GM19467 (cell line): Measurements from ENCODE around the gene NT5C.
"Not testable (repeated sequence)": the region's sequence is repeated elsewhere in the genome, so short reads cannot be mapped to it uniquely, and the experiment has no call there.

ENCODE experiments used
- ATAC-seq: cut with Tn5 transposase; IDR thresholded peaks from one replicate; pipeline ENCODE4 v1.9.1; 2021; ENCODE audit warnings: mild to moderate bottlenecking, moderate library complexity; ENCODE audit not compliant: unreplicated experiment

NT5C gene

GRCh38 chr17:75144816-75145512, 13.4 kb upstream of the NT5C start:
- ATAC-seq: no peak

DNA sequence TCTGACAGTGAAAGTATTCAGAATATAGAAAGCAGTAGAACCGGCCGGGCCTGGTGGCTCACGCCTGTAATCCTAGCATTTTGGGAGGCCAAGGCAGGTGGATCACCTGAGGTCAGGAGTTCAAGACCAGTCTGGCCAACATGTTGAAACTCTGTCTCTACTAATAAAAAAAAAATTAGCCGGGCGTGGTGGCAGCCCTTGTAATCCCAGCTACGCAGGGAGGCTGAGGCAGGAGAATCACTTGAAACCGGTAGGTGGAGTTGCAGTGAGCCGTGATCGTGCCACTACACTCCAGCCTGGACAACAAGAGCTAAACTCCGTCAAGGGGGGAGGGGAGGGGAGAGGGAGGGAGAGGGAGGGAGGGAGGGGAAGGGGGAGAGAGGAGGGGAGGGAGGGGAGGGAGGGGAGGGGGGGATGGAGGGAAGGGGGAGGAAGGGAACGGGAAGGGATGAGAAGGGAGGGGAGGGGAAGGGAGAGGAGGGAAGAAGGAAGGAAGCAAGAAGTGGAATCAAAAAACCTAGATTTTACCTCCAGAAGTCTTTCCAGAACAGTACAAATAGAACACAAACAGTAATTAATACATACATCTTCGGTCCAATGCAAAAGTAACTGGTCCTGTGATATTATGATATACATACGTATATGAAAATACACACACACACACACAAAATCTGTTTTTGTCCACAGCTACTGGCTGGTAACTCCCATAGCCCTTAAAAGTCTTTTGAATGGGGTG, 10.9 kb upstream of the NT5C start:
- no peak for ATAC-seq

- ATAC-seq: no peak
Observed at GRCh38 chr17:75138519-75138918, 7.0 kb upstream of the NT5C start.

GRCh38 chr17:75137762-75138161, 6.2 kb upstream of the NT5C start:
- not testable (repeated sequence) for ATAC-seq

GRCh38 chr17:75135946-75136345, 4.4 kb upstream of the NT5C start:
- ATAC-seq: no peak

DNA sequence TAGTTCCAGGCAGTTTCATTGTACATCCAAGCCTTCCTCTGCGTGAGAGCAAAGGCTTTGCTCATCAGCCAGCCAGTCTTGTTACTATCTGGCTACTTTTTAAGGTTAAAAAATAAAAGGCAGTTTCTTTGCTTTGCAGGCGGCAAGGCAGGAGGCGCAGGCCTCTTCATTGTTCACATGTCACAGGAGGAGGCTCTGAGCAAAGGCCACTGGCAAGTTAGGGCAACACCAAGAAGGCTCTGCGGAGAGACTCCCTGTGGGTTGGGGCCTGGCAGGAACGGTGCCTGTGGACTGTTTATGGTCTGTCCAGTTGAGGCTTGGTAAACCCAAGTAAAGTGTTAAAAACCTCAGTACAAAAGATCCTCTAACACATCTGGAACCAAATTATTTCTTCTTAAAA, 3.9 kb upstream of the NT5C start:
- no peak for ATAC-seq

GRCh38 chr17:75133607-75134347, 2.2 kb upstream of the NT5C start:
- not testable (repeated sequence) for ATAC-seq

DNA sequence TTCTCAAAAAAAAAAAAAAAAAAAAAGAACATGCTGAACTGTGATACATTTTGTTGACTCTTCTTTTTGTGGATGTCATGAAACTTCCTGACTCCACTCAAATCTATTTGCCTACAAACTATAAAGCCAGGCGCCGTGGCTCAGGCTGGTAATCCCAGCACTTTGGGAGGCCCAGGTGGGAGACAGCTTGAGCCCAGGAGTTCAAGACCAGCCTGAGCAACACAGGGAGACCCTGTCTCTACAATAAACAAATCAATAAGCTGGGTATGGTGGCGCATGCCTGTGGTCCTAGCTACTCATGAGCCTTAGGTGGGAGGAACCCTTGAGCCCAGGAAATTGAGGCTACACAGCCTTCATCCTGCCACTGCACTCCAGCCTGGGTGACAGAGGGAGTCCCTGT, 1.5 kb upstream of the NT5C start:
- ATAC-seq: no peak

GRCh38 chr17:75132018-75133000, 767 bp upstream of the NT5C start:
- not testable (repeated sequence) for ATAC-seq

- ATAC-seq: no peak
Observed at GRCh38 chr17:75130632-75131277, 787 bp downstream of the NT5C start.

DNA sequence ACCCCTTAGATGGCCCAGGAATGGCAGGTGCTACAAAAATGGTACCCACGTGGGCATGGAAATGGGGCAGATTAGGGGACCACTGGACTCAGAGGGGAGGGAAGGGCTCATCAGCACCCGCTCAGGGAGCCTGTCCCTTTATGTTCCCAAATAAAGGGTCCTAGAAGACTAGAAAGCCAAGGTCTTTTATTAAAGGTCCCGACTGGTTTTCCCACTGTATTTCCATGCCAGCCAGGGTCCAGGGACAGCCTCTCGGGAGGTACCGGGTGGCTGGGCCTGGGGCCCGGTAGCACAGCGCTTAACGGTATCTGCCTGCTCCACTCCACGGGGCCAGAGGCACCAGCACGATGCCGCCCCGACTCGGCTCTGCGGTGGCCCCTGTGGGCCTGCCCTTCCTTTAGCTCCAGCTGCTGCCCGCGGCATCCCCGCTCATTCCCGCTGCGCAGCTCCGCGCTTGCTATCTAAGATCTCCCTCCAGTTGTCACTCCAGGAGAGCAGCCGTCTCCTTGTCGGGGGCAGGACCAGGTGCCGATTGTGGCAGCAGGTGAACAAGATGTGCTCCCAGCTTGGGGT, 1.4 kb downstream of the NT5C start:
- no peak for ATAC-seq

- no peak for ATAC-seq
Observed at GRCh38 chr17:75129576-75129975, 2.0 kb downstream of the NT5C start.

GRCh38 chr17:75128694-75129505, 2.6 kb downstream of the NT5C start:
- ATAC-seq: no peak

- ATAC-seq: not testable (repeated sequence)
Observed at GRCh38 chr17:75127936-75128335, 3.6 kb downstream of the NT5C start.

DNA sequence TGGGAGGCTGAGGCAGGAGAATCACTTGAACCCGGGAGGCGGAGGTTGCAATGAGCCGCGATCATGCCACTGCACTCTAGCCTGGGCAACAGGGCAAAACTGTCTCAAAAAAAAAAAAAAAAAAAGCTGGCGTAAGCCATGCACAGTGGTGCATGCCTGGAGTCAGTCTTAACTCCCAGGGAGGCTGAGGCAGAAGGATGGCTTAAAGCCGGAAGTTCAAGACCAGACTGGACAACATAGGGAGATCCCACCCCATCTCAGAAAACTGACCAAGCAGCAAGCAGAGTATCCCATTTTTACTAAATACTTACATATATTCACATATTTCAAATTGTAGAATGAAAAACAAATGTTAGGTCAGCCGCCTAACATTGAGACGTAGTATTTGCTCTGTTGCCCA, 4.6 kb downstream of the NT5C start:
- ATAC-seq: no peak

- no peak for ATAC-seq
Observed at GRCh38 chr17:75125984-75126383, 5.6 kb downstream of the NT5C start.

GRCh38 chr17:75124819-75125162, 6.8 kb downstream of the NT5C start:
- ATAC-seq: no peak

- ATAC-seq: no peak
Observed at GRCh38 chr17:75124041-75124818, 7.3 kb downstream of the NT5C start.
